Liver (tissue), 3 donors: Measurements from ENCODE around the gene MYH13.

ENCODE experiments used
- EGR1 ChIP-seq, 2 donors: IDR thresholded peaks; 2 replicates each; pipeline ENCODE4 v1.6.1; 2016 to 2018; ENCODE audit warnings: antibody characterized with exemption in 2 of 2, low read depth in 2 of 2
- FOXA1 ChIP-seq: IDR thresholded peaks from 2 replicates; pipeline ENCODE4 v1.6.1; 2016; ENCODE audit warnings: antibody characterized with exemption
- GABPA ChIP-seq, 2 donors: IDR thresholded peaks in 1 of 2; conservative IDR thresholded peaks in 1 of 2; 2 replicates each; pipeline ENCODE4 v1.6.1; 2016; ENCODE audit warnings: antibody characterized with exemption in 2 of 2, mild to moderate bottlenecking in 1 of 2, moderate library complexity in 1 of 2
- JUND ChIP-seq, 2 donors: IDR thresholded peaks; 2 replicates each; pipeline ENCODE4 v1.6.1; 2016; ENCODE audit warnings: antibody characterized with exemption in 2 of 2
- RAD21 ChIP-seq, 2 donors: IDR thresholded peaks; 2 replicates each; pipeline ENCODE4 v1.6.1; 2016; ENCODE audit warnings: antibody characterized with exemption in 2 of 2, mild to moderate bottlenecking in 2 of 2
- RXRA ChIP-seq, 2 donors: IDR thresholded peaks; 2 replicates each; pipeline ENCODE4 v1.6.1; 2017 to 2018; ENCODE audit warnings: antibody characterized with exemption in 2 of 2, mild to moderate bottlenecking in 1 of 2
- SP1 ChIP-seq: IDR thresholded peaks from 2 replicates; pipeline ENCODE4 v1.6.1; 2018; ENCODE audit warnings: antibody characterized with exemption, mild to moderate bottlenecking
- TAF1 ChIP-seq: conservative IDR thresholded peaks from 2 replicates; pipeline ENCODE4 v1.6.1; 2016; ENCODE audit warnings: antibody characterized with exemption, mild to moderate bottlenecking
- YY1 ChIP-seq: IDR thresholded peaks from 2 replicates; pipeline ENCODE4 v1.6.1; 2016; ENCODE audit warnings: antibody characterized with exemption, mild to moderate bottlenecking
- TF ChIP-seq, protein P1 (sequence below): fragments of 150-350 bp; IDR thresholded peaks from 2 replicates; pipeline ENCODE4 v1.5.1; 2017; ENCODE audit warnings: improper control_type of control experiment, low read depth, low read length; ENCODE audit not compliant: missing input control
- TF ChIP-seq, protein P2 (sequence below): IDR thresholded peaks from 2 replicates; pipeline ENCODE4 v1.6.1; 2016; ENCODE audit warnings: antibody characterized with exemption
- TF ChIP-seq, protein P3 (sequence below): IDR thresholded peaks from 2 replicates; pipeline ENCODE4 v1.6.1; 2016; ENCODE audit warnings: antibody characterized with exemption
- TF ChIP-seq, protein P4 (sequence below): IDR thresholded peaks from 2 replicates; pipeline ENCODE4 v1.6.1; 2016; ENCODE audit warnings: antibody characterized with exemption, mild to moderate bottlenecking
- TF ChIP-seq, protein P5 (sequence below): IDR thresholded peaks from 2 replicates; pipeline ENCODE4 v1.6.1; 2016; ENCODE audit warnings: antibody characterized with exemption
- donor health status: healthy.
- donor health status: healthy.

DNA sequence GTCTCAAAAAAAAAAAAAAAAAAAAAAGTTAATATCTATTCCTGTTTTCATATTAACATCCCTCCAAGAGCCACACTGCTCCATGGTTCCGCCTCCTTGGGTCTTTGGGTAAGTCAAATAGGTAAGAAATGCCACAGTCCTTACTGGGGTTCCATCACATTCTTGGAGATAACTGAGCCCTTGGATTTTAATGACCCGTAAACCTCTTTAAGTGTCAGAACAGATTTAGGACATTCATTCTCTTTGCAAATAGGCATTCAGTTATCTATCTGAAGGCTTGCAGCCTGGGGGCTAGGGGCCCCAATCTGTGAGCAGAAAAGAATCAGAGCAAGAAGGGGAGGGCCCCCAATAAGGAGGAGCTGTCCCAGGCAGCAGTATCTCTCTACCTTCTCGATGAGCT lies 28.0 kb downstream of the MYH13 start:
- TF ChIP-seq, protein P1, sequence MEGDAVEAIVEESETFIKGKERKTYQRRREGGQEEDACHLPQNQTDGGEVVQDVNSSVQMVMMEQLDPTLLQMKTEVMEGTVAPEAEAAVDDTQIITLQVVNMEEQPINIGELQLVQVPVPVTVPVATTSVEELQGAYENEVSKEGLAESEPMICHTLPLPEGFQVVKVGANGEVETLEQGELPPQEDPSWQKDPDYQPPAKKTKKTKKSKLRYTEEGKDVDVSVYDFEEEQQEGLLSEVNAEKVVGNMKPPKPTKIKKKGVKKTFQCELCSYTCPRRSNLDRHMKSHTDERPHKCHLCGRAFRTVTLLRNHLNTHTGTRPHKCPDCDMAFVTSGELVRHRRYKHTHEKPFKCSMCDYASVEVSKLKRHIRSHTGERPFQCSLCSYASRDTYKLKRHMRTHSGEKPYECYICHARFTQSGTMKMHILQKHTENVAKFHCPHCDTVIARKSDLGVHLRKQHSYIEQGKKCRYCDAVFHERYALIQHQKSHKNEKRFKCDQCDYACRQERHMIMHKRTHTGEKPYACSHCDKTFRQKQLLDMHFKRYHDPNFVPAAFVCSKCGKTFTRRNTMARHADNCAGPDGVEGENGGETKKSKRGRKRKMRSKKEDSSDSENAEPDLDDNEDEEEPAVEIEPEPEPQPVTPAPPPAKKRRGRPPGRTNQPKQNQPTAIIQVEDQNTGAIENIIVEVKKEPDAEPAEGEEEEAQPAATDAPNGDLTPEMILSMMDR: no peak
- no peak for TF ChIP-seq TAF1
- TF ChIP-seq, protein P2, sequence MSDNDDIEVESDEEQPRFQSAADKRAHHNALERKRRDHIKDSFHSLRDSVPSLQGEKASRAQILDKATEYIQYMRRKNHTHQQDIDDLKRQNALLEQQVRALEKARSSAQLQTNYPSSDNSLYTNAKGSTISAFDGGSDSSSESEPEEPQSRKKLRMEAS: no peak
- no peak for TF ChIP-seq GABPA (IDR thresholded peaks at IDR 0.05 in 1 of 2, conservative IDR thresholded peaks at IDR 0.05 in 1 of 2)
- TF ChIP-seq RAD21 (IDR thresholded peaks at IDR 0.05): no peak
- no peak for TF ChIP-seq YY1
- TF ChIP-seq, protein P3, sequence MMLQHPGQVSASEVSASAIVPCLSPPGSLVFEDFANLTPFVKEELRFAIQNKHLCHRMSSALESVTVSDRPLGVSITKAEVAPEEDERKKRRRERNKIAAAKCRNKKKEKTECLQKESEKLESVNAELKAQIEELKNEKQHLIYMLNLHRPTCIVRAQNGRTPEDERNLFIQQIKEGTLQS: no peak
- TF ChIP-seq RXRA (IDR thresholded peaks at IDR 0.05): no peak
- TF ChIP-seq, protein P4, sequence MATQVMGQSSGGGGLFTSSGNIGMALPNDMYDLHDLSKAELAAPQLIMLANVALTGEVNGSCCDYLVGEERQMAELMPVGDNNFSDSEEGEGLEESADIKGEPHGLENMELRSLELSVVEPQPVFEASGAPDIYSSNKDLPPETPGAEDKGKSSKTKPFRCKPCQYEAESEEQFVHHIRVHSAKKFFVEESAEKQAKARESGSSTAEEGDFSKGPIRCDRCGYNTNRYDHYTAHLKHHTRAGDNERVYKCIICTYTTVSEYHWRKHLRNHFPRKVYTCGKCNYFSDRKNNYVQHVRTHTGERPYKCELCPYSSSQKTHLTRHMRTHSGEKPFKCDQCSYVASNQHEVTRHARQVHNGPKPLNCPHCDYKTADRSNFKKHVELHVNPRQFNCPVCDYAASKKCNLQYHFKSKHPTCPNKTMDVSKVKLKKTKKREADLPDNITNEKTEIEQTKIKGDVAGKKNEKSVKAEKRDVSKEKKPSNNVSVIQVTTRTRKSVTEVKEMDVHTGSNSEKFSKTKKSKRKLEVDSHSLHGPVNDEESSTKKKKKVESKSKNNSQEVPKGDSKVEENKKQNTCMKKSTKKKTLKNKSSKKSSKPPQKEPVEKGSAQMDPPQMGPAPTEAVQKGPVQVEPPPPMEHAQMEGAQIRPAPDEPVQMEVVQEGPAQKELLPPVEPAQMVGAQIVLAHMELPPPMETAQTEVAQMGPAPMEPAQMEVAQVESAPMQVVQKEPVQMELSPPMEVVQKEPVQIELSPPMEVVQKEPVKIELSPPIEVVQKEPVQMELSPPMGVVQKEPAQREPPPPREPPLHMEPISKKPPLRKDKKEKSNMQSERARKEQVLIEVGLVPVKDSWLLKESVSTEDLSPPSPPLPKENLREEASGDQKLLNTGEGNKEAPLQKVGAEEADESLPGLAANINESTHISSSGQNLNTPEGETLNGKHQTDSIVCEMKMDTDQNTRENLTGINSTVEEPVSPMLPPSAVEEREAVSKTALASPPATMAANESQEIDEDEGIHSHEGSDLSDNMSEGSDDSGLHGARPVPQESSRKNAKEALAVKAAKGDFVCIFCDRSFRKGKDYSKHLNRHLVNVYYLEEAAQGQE: no peak
- TF ChIP-seq FOXA1: no peak
- TF ChIP-seq, protein P5, sequence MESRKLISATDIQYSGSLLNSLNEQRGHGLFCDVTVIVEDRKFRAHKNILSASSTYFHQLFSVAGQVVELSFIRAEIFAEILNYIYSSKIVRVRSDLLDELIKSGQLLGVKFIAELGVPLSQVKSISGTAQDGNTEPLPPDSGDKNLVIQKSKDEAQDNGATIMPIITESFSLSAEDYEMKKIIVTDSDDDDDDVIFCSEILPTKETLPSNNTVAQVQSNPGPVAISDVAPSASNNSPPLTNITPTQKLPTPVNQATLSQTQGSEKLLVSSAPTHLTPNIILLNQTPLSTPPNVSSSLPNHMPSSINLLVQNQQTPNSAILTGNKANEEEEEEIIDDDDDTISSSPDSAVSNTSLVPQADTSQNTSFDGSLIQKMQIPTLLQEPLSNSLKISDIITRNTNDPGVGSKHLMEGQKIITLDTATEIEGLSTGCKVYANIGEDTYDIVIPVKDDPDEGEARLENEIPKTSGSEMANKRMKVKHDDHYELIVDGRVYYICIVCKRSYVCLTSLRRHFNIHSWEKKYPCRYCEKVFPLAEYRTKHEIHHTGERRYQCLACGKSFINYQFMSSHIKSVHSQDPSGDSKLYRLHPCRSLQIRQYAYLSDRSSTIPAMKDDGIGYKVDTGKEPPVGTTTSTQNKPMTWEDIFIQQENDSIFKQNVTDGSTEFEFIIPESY: no peak
- TF ChIP-seq JUND (IDR thresholded peaks at IDR 0.05): no peak
- TF ChIP-seq SP1: no peak
- TF ChIP-seq EGR1 (IDR thresholded peaks at IDR 0.05; ENCODE audit: low read depth in 2 of 2): no peak
